Liver (tissue), 9 donors: ENCODE results near the gene C2CD2. TPM values are rescaled to one million over a fixed set of nuclear protein-coding genes. Genes with fewer than 3 reads are reported as not detected.

Experiments
- DNase-seq: peaks from one replicate; pipeline ENCODE4 v3.0.0-alpha.2; 2017; ENCODE audit warnings: low spot score
- H3K27ac ChIP-seq, 2 donors: one replicate each; pipeline ENCODE4 v1.7.0; 2013; ENCODE audit warnings: inconsistent platforms in 2 of 2, low read length in 2 of 2, control low read depth in 1 of 2, low read depth in 1 of 2, mild to moderate bottlenecking in 1 of 2
- H3K27me3 ChIP-seq, 4 donors: one replicate each; pipeline versions ENCODE4 v1.6.1 to v1.7.0; 2013; ENCODE audit warnings: low read length in 3 of 4, inconsistent platforms in 1 of 4, mild to moderate bottlenecking in 1 of 4, moderate library complexity in 1 of 4; ENCODE audit not compliant: control insufficient read depth in 4 of 4, insufficient read depth in 4 of 4
- H3K36me3 ChIP-seq, 4 donors: one replicate each; pipeline versions ENCODE4 v1.6.1 to v1.7.0; 2013; ENCODE audit warnings: low read length in 3 of 4, mild to moderate bottlenecking in 3 of 4, low read depth in 1 of 4, moderate library complexity in 1 of 4; ENCODE audit not compliant: control insufficient read depth in 4 of 4, insufficient read depth in 3 of 4
- H3K4me1 ChIP-seq, 4 donors: one replicate each; pipeline versions ENCODE4 v1.6.1 to v1.7.0; 2013; ENCODE audit warnings: low read length in 3 of 4, mild to moderate bottlenecking in 3 of 4, moderate library complexity in 1 of 4; ENCODE audit not compliant: control insufficient read depth in 4 of 4, insufficient read depth in 4 of 4
- H3K4me3 ChIP-seq, 3 donors: one replicate each; pipeline versions ENCODE4 v1.6.1 to v1.7.0; 2013; ENCODE audit warnings: low read length in 3 of 3, control low read depth in 1 of 3, low read depth in 1 of 3, mild to moderate bottlenecking in 1 of 3
- H3K9ac ChIP-seq, 2 donors: one replicate each; pipeline ENCODE4 v1.7.0; 2013; ENCODE audit warnings: low read length in 2 of 2, mild to moderate bottlenecking in 2 of 2, moderate library complexity in 2 of 2, control low read depth in 1 of 2, low read depth in 1 of 2
- H3K9me3 ChIP-seq, 4 donors: one replicate each; pipeline versions ENCODE4 v1.6.1 to v1.7.0; 2013; ENCODE audit warnings: low read length in 3 of 4; ENCODE audit not compliant: control insufficient read depth in 4 of 4
- EGR1 ChIP-seq, 2 donors: IDR thresholded peaks; 2 replicates each; pipeline ENCODE4 v1.6.1; 2016 to 2018; ENCODE audit warnings: antibody characterized with exemption in 2 of 2, low read depth in 2 of 2
- FOXA1 ChIP-seq: IDR thresholded peaks from 2 replicates; pipeline ENCODE4 v1.6.1; 2016; ENCODE audit warnings: antibody characterized with exemption
- FOXA2 ChIP-seq: IDR thresholded peaks from 2 replicates; pipeline ENCODE4 v1.6.1; 2016; ENCODE audit warnings: antibody characterized with exemption
- GABPA ChIP-seq, 2 donors: IDR thresholded peaks in 1 of 2; conservative IDR thresholded peaks in 1 of 2; 2 replicates each; pipeline ENCODE4 v1.6.1; 2016; ENCODE audit warnings: antibody characterized with exemption in 2 of 2, mild to moderate bottlenecking in 1 of 2, moderate library complexity in 1 of 2
- HNF4A ChIP-seq, 2 donors: conservative IDR thresholded peaks; 2 replicates each; pipeline ENCODE4 v1.6.1; 2016; ENCODE audit warnings: antibody characterized with exemption in 2 of 2, mild to moderate bottlenecking in 2 of 2
- HNF4G ChIP-seq: IDR thresholded peaks from 2 replicates; pipeline ENCODE4 v1.6.1; 2016; ENCODE audit warnings: antibody characterized with exemption
- JUND ChIP-seq, 2 donors: IDR thresholded peaks; 2 replicates each; pipeline ENCODE4 v1.6.1; 2016; ENCODE audit warnings: antibody characterized with exemption in 2 of 2
- MAX ChIP-seq: IDR thresholded peaks from 2 replicates; pipeline ENCODE4 v1.6.1; 2016; ENCODE audit warnings: antibody characterized with exemption
- NR2F2 ChIP-seq: IDR thresholded peaks from 2 replicates; pipeline ENCODE4 v1.6.1; 2016; ENCODE audit warnings: antibody characterized with exemption
- RAD21 ChIP-seq, 2 donors: IDR thresholded peaks; 2 replicates each; pipeline ENCODE4 v1.6.1; 2016; ENCODE audit warnings: antibody characterized with exemption in 2 of 2, mild to moderate bottlenecking in 2 of 2
- REST ChIP-seq: IDR thresholded peaks from 2 replicates; pipeline ENCODE4 v1.6.1; 2016; ENCODE audit warnings: antibody characterized with exemption, mild to moderate bottlenecking
- RXRA ChIP-seq, 2 donors: IDR thresholded peaks; 2 replicates each; pipeline ENCODE4 v1.6.1; 2017 to 2018; ENCODE audit warnings: antibody characterized with exemption in 2 of 2, mild to moderate bottlenecking in 1 of 2
- SP1 ChIP-seq: IDR thresholded peaks from 2 replicates; pipeline ENCODE4 v1.6.1; 2018; ENCODE audit warnings: antibody characterized with exemption, mild to moderate bottlenecking
- TAF1 ChIP-seq: conservative IDR thresholded peaks from 2 replicates; pipeline ENCODE4 v1.6.1; 2016; ENCODE audit warnings: antibody characterized with exemption, mild to moderate bottlenecking
- YY1 ChIP-seq: IDR thresholded peaks from 2 replicates; pipeline ENCODE4 v1.6.1; 2016; ENCODE audit warnings: antibody characterized with exemption, mild to moderate bottlenecking
- WGBS: extraction: QIAGEN DNeasy Blood & Tissue Kit; methylation state at CpG from one replicate; pipeline ENCODE4 v1.1.7; 2013; 5-methylcytosine and 5-hydroxymethylcytosine counted together
- polyA plus RNA-seq, 2 donors: library from polyadenylated mRNA; stranded (reverse) in 1 of 2; unstranded in 1 of 2; fragments of 200-250 nt in 1 of 2; fragments of >200 nt in 1 of 2; fragmentation: Nextera tagmentation in 1 of 2; extraction: Ambion mirVana in 1 of 2; gene quantifications; one replicate each; pipeline versions ENCODE4 v1.2.1 to v1.2.3, GENCODE V29; 2013 to 2015
- total RNA-seq, 2 donors: library from RNA; depleted of rRNA; stranded (reverse); fragments of >200 nt; gene quantifications; one replicate each; pipeline ENCODE4 v1.2.3, GENCODE V29; 2014
- TF ChIP-seq, protein P1 (sequence below): IDR thresholded peaks from 2 replicates; pipeline ENCODE4 v1.6.1; 2016; ENCODE audit warnings: antibody characterized with exemption
- TF ChIP-seq, protein P2 (sequence below): fragments of 150-350 bp; IDR thresholded peaks from 2 replicates; pipeline ENCODE4 v1.5.1; 2017; ENCODE audit warnings: improper control_type of control experiment, low read depth, low read length; ENCODE audit not compliant: missing input control
- TF ChIP-seq, protein P3 (sequence below): IDR thresholded peaks from 2 replicates; pipeline ENCODE4 v1.6.1; 2016; ENCODE audit warnings: antibody characterized with exemption
- donor health status: healthy.
- donor health status: healthy.
- donor health status: healthy.
- donor health status: healthy.
- donor health status: healthy.

The C2CD2 gene
- total and polyA plus RNA-seq, 4 donors: 2.9 to 17.9 (median 6.0) TPM

GRCh38 chr21:41897700-41898099, 56.1 kb downstream of the C2CD2 start:
- H3K9me3 ChIP-seq: no peaks in the 10 kb centered on the region
- TF ChIP-seq, protein P1, sequence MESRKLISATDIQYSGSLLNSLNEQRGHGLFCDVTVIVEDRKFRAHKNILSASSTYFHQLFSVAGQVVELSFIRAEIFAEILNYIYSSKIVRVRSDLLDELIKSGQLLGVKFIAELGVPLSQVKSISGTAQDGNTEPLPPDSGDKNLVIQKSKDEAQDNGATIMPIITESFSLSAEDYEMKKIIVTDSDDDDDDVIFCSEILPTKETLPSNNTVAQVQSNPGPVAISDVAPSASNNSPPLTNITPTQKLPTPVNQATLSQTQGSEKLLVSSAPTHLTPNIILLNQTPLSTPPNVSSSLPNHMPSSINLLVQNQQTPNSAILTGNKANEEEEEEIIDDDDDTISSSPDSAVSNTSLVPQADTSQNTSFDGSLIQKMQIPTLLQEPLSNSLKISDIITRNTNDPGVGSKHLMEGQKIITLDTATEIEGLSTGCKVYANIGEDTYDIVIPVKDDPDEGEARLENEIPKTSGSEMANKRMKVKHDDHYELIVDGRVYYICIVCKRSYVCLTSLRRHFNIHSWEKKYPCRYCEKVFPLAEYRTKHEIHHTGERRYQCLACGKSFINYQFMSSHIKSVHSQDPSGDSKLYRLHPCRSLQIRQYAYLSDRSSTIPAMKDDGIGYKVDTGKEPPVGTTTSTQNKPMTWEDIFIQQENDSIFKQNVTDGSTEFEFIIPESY: no peak
- TF ChIP-seq, protein P2, sequence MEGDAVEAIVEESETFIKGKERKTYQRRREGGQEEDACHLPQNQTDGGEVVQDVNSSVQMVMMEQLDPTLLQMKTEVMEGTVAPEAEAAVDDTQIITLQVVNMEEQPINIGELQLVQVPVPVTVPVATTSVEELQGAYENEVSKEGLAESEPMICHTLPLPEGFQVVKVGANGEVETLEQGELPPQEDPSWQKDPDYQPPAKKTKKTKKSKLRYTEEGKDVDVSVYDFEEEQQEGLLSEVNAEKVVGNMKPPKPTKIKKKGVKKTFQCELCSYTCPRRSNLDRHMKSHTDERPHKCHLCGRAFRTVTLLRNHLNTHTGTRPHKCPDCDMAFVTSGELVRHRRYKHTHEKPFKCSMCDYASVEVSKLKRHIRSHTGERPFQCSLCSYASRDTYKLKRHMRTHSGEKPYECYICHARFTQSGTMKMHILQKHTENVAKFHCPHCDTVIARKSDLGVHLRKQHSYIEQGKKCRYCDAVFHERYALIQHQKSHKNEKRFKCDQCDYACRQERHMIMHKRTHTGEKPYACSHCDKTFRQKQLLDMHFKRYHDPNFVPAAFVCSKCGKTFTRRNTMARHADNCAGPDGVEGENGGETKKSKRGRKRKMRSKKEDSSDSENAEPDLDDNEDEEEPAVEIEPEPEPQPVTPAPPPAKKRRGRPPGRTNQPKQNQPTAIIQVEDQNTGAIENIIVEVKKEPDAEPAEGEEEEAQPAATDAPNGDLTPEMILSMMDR: no peak
- no peak for TF ChIP-seq JUND (IDR thresholded peaks at IDR 0.05)
- TF ChIP-seq RAD21 (IDR thresholded peaks at IDR 0.05): no peak
- no peak overlapping the region for H3K9ac ChIP-seq
- H3K4me3 ChIP-seq: no peak overlapping the region
- 97% methylated on average over 8 of the region's 8 CpGs for WGBS
- H3K36me3 ChIP-seq: peaks cover 3 to 23% (median 13%) of the 10 kb centered on the region in 4 donors
- H3K27ac ChIP-seq: no peak overlapping the region
- no peak for DNase-seq
- H3K4me1 ChIP-seq: no peaks in the 10 kb centered on the region
- H3K27me3 ChIP-seq: no peaks in the 10 kb centered on the region

- H3K27me3 ChIP-seq: no peaks in the 10 kb centered on the region
- DNase-seq: no peak
- peaks cover 3 to 23% (median 12%) of the 10 kb centered on the region in 4 donors for H3K36me3 ChIP-seq
- H3K9ac ChIP-seq: no peak overlapping the region
- 89% methylated on average over 11 of the region's 11 CpGs for WGBS
- H3K4me3 ChIP-seq: no peak overlapping the region
- no peak overlapping the region for H3K27ac ChIP-seq
- H3K9me3 ChIP-seq: no peaks in the 10 kb centered on the region
- no peak for TF ChIP-seq MAX
- no peak for TF ChIP-seq SP1
- no peak for TF ChIP-seq NR2F2
- no peak for TF ChIP-seq JUND (IDR thresholded peaks at IDR 0.05)
- TF ChIP-seq FOXA1: no peak
- no peak for TF ChIP-seq GABPA (IDR thresholded peaks at IDR 0.05 in 1 of 2, conservative IDR thresholded peaks at IDR 0.05 in 1 of 2)
- TF ChIP-seq REST: no peak
- TF ChIP-seq, protein P3, sequence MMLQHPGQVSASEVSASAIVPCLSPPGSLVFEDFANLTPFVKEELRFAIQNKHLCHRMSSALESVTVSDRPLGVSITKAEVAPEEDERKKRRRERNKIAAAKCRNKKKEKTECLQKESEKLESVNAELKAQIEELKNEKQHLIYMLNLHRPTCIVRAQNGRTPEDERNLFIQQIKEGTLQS: no peak
- TF ChIP-seq HNF4A (conservative IDR thresholded peaks at IDR 0.05): no peak
- TF ChIP-seq HNF4G: no peak
- no peak for TF ChIP-seq YY1
- TF ChIP-seq EGR1 (IDR thresholded peaks at IDR 0.05; ENCODE audit: low read depth in 2 of 2): no peak
- no peak for TF ChIP-seq TAF1
- TF ChIP-seq, protein P1: no peak
- no peak for TF ChIP-seq RAD21 (IDR thresholded peaks at IDR 0.05)
- no peak for TF ChIP-seq RXRA (IDR thresholded peaks at IDR 0.05)
- no peak for TF ChIP-seq FOXA2
- TF ChIP-seq, protein P2: no peak
- H3K4me1 ChIP-seq: no peaks in the 10 kb centered on the region
Measured at GRCh38 chr21:41897047-41897669, 56.7 kb downstream of the C2CD2 start.
